Stomach (tissue), 9 donors: ENCODE measurements around the gene SPATS2. TPM values are rescaled to one million over a fixed set of nuclear protein-coding genes. Genes with fewer than 3 reads are reported as not detected.

ENCODE experiments used
- DNase-seq, 2 donors: peaks; one replicate each; pipeline versions ENCODE4 v3.0.0 to v3.0.0-alpha.2; 2013 to 2019
- H3K27ac ChIP-seq, 5 donors: fragments of 200-600 bp in 4 of 5; sonication (generic) in 4 of 5; one replicate each; pipeline ENCODE4 v1.5.1; 2013 to 2019; ENCODE audit warnings: mild to moderate bottlenecking in 1 of 5, moderate library complexity in 1 of 5
- H3K27me3 ChIP-seq, 3 donors: fragments of 200-600 bp; sonication (generic); one replicate each; pipeline ENCODE4 v1.5.1; 2017 to 2019; ENCODE audit warnings: mixed run types in 1 of 3
- H3K36me3 ChIP-seq, 4 donors: fragments of 200-600 bp; sonication (generic); 1 replicate in 3 of 4; 2 replicates in 1 of 4; pipeline ENCODE4 v1.5.1; 2016 to 2019
- H3K4me1 ChIP-seq, 4 donors: fragments of 200-600 bp; sonication (generic); one replicate each; pipeline ENCODE4 v1.5.1; 2016 to 2019
- H3K4me3 ChIP-seq, 4 donors: fragments of 200-600 bp; sonication (generic) in 3 of 4; one replicate each; pipeline ENCODE4 v1.5.1; 2016 to 2019; ENCODE audit warnings: mild to moderate bottlenecking in 1 of 4
- H3K9me3 ChIP-seq, 4 donors: fragments of 200-600 bp; sonication (generic); one replicate each; pipeline ENCODE4 v1.5.1; 2016 to 2019
- EP300 ChIP-seq: sonication (generic); formaldehyde crosslinking; IDR thresholded peaks from one replicate; pipeline ENCODE4 v1.6.1; 2017; ENCODE audit warnings: antibody characterized with exemption
- POLR2A ChIP-seq, 4 donors: fragments of 450-650 bp; IDR thresholded peaks; one replicate each; pipeline ENCODE4 v1.6.1; 2016; ENCODE audit warnings: antibody characterized with exemption in 4 of 4, control low read depth in 2 of 4, mild to moderate bottlenecking in 1 of 4, moderate library complexity in 1 of 4
- POLR2AphosphoS5 ChIP-seq, 3 donors: sonication (generic); formaldehyde crosslinking; IDR thresholded peaks; one replicate each; pipeline ENCODE4 v1.6.1; 2016; ENCODE audit warnings: antibody characterized with exemption in 3 of 3
- WGBS, 5 donors: extraction: QIAGEN DNeasy Blood & Tissue Kit in 3 of 5; methylation state at CpG; one replicate each; pipeline versions ENCODE4 v1.1.5 to v1.1.7; 2013 to 2018; 5-methylcytosine and 5-hydroxymethylcytosine counted together
- intact Hi-C: fragments of 100-400 bp; cut with DNase I; formaldehyde crosslinking; loops from one replicate; pipeline ENCODE4 v1.15.1; 2023; ENCODE audit warnings: low total_unique reads
- polyA plus RNA-seq, 3 donors: library from polyadenylated mRNA; stranded (reverse); fragments of 200-250 nt; gene quantifications; one replicate each; pipeline ENCODE4 v1.2.3, GENCODE V29; 2013
- total RNA-seq, 5 donors: library from RNA; depleted of rRNA; stranded (reverse); fragments of >200 nt; gene quantifications; one replicate each; pipeline versions ENCODE4 v1.1.0 to v1.2.3, GENCODE V29; 2014 to 2016
- TF ChIP-seq, protein P1 (sequence below), 7 experiments: fragments of 450-650 bp in 4 of 7; fragments of 200-600 bp in 3 of 7; sonication (generic) in 3 of 7; IDR thresholded peaks; one replicate each; pipeline ENCODE4 v1.5.1; 2016 to 2019; ENCODE audit warnings: antibody characterized with exemption in 7 of 7, control low read depth in 2 of 7, mild to moderate bottlenecking in 1 of 7
- donor health status: healthy with polysubstance abuse.
- donor health status: Bipolar disorder and iron deficiency.
- donor health status: healthy.

The SPATS2 gene
- total and polyA plus RNA-seq, 8 donors, result 8.0 to 194 (median 17.8) TPM

DNA sequence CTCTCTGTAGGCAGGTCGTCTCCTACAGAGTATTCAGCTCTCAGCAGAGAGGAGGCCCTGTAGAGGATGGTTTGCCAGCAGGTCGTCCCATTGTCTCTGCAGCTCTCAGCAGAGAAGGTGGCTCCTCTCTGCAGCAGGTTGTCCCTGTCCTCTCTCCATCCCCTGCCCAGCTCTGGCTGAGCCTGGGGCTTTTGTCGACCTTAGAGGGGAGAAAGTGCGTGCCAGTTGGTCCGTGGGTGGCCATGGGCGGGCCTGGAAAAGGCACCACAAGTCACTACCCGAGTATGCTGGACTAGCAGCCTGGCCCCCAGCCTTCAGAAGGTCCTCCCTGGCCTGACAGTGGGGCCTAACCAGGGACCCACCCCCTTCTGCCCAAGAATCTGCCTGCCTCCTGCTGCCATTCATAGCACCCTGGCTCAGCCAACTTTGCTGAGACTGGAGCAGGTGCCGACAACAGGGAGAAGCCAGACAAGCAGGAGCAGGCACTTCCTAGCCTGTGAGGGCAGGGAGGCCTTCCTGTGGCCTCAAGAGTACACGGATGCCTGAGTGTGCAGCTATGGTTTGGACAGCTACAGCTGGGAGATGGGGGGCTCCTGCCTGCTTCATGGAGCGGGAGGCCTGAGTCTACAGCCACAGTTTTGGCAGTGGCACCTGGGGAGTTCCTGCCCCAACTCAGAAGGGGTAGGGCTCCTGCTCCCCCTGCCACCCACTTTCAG, 111.8 kb downstream of the SPATS2 start:
- WGBS, 5 donors, result 78 to 86% (median 81%) methylated on average over 4 to 10 of the region's 10 CpGs
- H3K27me3 ChIP-seq, result no peaks in the 10 kb centered on the region
- H3K27ac ChIP-seq, result no peak overlapping the region
- intact Hi-C loops, result no loop called here
- H3K4me3 ChIP-seq, result no peak overlapping the region
- peaks cover 0 to 21% (median 0%) of the 10 kb centered on the region in 4 donors for H3K4me1 ChIP-seq
- peaks cover 0 to 6% (median 2%) of the 10 kb centered on the region in 4 donors for H3K36me3 ChIP-seq
- no peaks in the 10 kb centered on the region for H3K9me3 ChIP-seq
- no peak for DNase-seq
- TF ChIP-seq POLR2A (IDR thresholded peaks at IDR 0.05) (no peak), EP300 (no peak), POLR2AphosphoS5 (IDR thresholded peaks at IDR 0.05) (no peak)
- TF ChIP-seq, protein P1, sequence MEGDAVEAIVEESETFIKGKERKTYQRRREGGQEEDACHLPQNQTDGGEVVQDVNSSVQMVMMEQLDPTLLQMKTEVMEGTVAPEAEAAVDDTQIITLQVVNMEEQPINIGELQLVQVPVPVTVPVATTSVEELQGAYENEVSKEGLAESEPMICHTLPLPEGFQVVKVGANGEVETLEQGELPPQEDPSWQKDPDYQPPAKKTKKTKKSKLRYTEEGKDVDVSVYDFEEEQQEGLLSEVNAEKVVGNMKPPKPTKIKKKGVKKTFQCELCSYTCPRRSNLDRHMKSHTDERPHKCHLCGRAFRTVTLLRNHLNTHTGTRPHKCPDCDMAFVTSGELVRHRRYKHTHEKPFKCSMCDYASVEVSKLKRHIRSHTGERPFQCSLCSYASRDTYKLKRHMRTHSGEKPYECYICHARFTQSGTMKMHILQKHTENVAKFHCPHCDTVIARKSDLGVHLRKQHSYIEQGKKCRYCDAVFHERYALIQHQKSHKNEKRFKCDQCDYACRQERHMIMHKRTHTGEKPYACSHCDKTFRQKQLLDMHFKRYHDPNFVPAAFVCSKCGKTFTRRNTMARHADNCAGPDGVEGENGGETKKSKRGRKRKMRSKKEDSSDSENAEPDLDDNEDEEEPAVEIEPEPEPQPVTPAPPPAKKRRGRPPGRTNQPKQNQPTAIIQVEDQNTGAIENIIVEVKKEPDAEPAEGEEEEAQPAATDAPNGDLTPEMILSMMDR (IDR thresholded peaks at IDR 0.05), result no peak

DNA sequence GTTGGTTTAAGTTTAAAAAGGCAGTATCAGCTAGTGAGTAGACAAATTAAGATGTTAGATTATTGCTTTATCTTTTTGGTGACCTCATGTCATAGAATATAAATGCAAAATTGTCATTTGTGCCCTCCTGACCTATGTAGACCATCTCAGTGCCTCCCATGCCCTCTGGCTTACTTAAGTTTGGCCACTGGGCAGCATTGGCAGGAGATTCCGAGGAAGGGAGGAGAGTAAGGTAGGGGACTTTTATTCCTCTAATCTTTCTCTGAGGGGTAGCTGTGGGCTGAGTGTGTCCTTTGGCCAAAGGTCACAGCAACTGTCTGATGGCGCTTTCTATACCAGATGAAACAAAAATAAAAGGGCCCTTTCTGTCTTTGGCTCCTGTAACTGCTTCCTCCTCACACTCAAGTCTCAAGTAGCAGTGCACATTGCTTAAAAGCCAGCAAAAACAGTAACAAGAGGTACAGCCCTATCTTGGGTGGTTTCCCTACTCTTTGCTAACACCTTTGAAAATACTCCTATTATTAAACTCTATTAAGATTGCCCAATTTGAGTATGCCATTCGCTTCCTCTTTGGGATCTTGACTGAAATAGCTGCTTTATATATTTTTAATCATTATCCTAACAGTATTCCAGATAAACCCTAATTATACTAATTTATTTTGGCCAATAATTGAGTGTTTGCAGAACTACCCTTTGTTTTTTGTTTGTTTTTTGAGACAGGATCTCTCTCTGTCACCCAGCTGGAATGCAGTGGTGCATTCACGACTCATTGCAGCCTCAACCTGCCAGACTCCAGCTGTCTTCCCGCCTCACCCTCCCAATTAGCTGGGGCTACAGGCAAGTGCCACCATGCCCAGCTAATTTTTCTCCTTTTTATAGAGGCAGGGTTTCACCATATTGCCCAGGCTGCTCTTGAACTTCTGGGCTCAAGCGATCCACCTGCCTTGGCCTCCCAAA, 115.1 kb downstream of the SPATS2 start:
- DNase-seq, result no peak
- H3K4me1 ChIP-seq, result peaks cover 0 to 9% (median 0%) of the 10 kb centered on the region in 4 donors
- no peak overlapping the region for H3K27ac ChIP-seq
- H3K9me3 ChIP-seq, result no peaks in the 10 kb centered on the region
- H3K4me3 ChIP-seq, result no peak overlapping the region
- 64 to 77% (median 70%) methylated on average over 6 of the region's 6 CpGs for WGBS, 5 donors
- TF ChIP-seq POLR2AphosphoS5 (IDR thresholded peaks at IDR 0.05) (no peak), POLR2A (IDR thresholded peaks at IDR 0.05) (no peak), EP300 (no peak)
- TF ChIP-seq, protein P1 (IDR thresholded peaks at IDR 0.05), result no peak
- intact Hi-C loops, result no loop called here
- H3K36me3 ChIP-seq, result peaks cover 0 to 31% (median 25%) of the 10 kb centered on the region in 4 donors
- H3K27me3 ChIP-seq, result no peaks in the 10 kb centered on the region

DNA sequence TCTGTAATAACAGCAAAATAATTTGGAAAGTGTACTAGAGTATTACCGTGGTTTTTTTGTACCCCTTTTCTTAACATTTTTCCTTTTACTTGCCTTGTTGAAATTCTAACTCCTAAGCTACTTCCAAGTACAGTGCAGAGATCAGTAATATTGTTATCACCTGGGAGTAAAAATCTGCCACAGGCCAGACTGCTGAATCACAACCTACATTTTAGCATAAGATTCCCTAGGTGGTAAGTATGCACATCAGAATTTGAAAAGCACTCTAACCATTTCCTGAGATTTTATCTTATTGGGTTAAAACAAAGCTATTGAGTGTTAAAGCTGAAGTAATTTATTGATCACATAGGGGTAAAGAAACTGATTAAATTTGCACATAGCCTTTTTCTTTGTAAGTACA, 116.4 kb downstream of the SPATS2 start:
- H3K27me3 ChIP-seq, result no peaks in the 10 kb centered on the region
- 76 to 88% (median 84%) methylated on average over 1 of the region's 1 CpG for WGBS, 5 donors
- intact Hi-C loops, result no loop called here
- TF ChIP-seq EP300, result no peak
- TF ChIP-seq, protein P1 (IDR thresholded peaks at IDR 0.05), result no peak
- TF ChIP-seq POLR2AphosphoS5 (IDR thresholded peaks at IDR 0.05), result no peak
- TF ChIP-seq POLR2A (IDR thresholded peaks at IDR 0.05), result no peak
- no peak overlapping the region for H3K27ac ChIP-seq
- H3K4me3 ChIP-seq, result no peak overlapping the region
- peaks cover 0 to 41% (median 36%) of the 10 kb centered on the region in 4 donors for H3K36me3 ChIP-seq
- H3K9me3 ChIP-seq, result no peaks in the 10 kb centered on the region
- H3K4me1 ChIP-seq, result peaks cover 0 to 9% (median 0%) of the 10 kb centered on the region in 4 donors
- no peak for DNase-seq

DNA sequence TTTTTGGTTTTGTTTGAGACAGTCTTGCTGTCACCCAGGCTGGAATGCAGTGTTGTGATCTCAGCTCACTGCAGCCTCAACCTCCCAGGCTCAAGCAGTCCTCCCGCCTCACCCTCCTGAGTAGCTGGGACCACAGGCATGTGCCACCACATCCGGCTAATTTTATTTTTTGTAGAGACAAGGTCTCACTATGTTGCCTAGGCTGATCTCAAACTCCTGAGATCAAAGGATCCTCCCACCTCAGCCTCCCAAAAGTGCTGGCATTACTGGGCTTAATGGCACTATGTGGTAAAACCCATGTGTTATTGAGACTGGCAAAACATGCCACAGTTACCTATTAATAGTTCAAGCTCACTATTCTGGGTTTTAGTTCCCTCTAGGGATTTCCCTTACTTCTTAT, 120.3 kb downstream of the SPATS2 start:
- Histone ChIP-seq H3K4me1 (peaks cover 0 to 3% (median 0%) of the 10 kb centered on the region in 4 donors), H3K9me3 (no peaks in the 10 kb centered on the region), H3K4me3 (no peak overlapping the region), H3K27me3 (no peaks in the 10 kb centered on the region), H3K27ac (no peak overlapping the region), H3K36me3 (peaks cover 0 to 66% (median 42%) of the 10 kb centered on the region in 4 donors)
- intact Hi-C loops, result no loop called here
- TF ChIP-seq POLR2A (IDR thresholded peaks at IDR 0.05) (no peak), EP300 (no peak), POLR2AphosphoS5 (IDR thresholded peaks at IDR 0.05) (no peak)
- TF ChIP-seq, protein P1 (IDR thresholded peaks at IDR 0.05), result no peak
- 97 to 100% (median 97%) methylated on average over 2 of the region's 2 CpGs for WGBS, 5 donors
- DNase-seq, result no peak
